ENCODE measurements around the gene KCNQ5.

Gene KCNQ5

DNA sequence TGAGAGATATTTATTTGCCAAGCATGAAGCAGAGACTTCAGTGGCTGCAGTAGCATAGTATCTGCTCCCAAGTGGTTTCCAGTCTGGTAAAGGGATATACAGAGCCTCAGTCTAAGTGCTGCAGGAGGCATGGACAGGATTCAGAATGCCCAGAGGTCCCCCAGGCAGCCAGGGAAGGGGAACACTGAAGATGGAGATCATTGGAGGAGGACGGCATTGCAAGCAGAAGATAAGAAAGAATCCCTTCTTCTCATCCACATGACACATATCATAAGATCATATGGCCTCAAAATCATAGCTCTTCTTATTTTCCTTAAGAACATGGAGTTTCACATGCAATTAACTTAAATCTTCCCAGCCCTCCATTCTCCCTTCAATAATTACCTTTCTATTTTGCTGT, 136.1 kb downstream of the KCNQ5 start:
- Histone ChIP-seq H2AFZ (ENCODE audit: low read depth) (no peak overlapping the region), H3K4me3 (IDR thresholded peaks at IDR 0.05; ENCODE audit: insufficient read depth, low read depth, low read length) (no peak overlapping the region), H4K20me1 (ENCODE audit: insufficient read depth) (peaks cover 6% of the 10 kb centered on the region; the same call in 1 of the 2 replicates), H3K79me2 (ENCODE audit: insufficient read depth, low read depth) (peaks cover 4% of the 10 kb centered on the region; the same call in 1 of the 2 replicates), H3K36me3 (ENCODE audit: insufficient read depth) (no peaks in the 10 kb centered on the region), H3K4me2 (no peak overlapping the region), H3K27ac (no peak overlapping the region), H3K4me1 (ENCODE audit: low read depth, poor library complexity, severe bottlenecking) (peaks cover 16% of the 10 kb centered on the region), H3K9ac (no peak overlapping the region), H3K27me3 (ENCODE audit: insufficient read depth, low read depth) (no peaks in the 10 kb centered on the region)
- TF ChIP-seq, protein P1, sequence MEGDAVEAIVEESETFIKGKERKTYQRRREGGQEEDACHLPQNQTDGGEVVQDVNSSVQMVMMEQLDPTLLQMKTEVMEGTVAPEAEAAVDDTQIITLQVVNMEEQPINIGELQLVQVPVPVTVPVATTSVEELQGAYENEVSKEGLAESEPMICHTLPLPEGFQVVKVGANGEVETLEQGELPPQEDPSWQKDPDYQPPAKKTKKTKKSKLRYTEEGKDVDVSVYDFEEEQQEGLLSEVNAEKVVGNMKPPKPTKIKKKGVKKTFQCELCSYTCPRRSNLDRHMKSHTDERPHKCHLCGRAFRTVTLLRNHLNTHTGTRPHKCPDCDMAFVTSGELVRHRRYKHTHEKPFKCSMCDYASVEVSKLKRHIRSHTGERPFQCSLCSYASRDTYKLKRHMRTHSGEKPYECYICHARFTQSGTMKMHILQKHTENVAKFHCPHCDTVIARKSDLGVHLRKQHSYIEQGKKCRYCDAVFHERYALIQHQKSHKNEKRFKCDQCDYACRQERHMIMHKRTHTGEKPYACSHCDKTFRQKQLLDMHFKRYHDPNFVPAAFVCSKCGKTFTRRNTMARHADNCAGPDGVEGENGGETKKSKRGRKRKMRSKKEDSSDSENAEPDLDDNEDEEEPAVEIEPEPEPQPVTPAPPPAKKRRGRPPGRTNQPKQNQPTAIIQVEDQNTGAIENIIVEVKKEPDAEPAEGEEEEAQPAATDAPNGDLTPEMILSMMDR (conservative IDR thresholded peaks at IDR 0.05; ENCODE audit: low read depth, low read length), result no peak

DNA sequence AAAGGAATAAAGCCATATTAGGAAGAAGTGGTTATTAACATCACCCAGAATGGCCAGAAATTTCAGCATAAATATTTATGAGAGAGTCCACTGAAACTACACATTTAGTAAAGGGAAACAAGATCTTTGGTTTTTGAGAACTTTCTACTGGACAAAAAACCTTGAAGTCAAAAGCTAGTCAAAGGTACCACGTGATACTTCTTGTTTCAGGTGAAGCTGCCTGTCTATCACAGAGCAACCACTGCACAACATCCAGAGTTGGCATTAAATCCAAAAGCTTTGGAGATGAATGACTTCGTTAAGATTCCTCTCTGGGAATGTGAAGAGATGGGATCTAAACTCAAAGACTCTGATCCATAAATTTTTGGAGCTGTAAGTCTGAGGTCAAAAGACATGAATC, 137.0 kb downstream of the KCNQ5 start:
- H3K36me3 ChIP-seq (ENCODE audit: insufficient read depth), result no peaks in the 10 kb centered on the region
- peaks cover 6% of the 10 kb centered on the region; the same call in 1 of the 2 replicates for H4K20me1 ChIP-seq (ENCODE audit: insufficient read depth)
- H3K27me3 ChIP-seq (ENCODE audit: insufficient read depth, low read depth), result no peaks in the 10 kb centered on the region
- no peak overlapping the region for H3K4me3 ChIP-seq (IDR thresholded peaks at IDR 0.05; ENCODE audit: insufficient read depth, low read depth, low read length)
- H3K4me2 ChIP-seq, result no peak overlapping the region
- H3K4me1 ChIP-seq (ENCODE audit: low read depth, poor library complexity, severe bottlenecking), result peaks cover 16% of the 10 kb centered on the region
- H2AFZ ChIP-seq (ENCODE audit: low read depth), result no peak overlapping the region
- no peak overlapping the region for H3K9ac ChIP-seq
- TF ChIP-seq, protein P1 (conservative IDR thresholded peaks at IDR 0.05; ENCODE audit: low read depth, low read length), result no peak
- H3K27ac ChIP-seq, result no peak overlapping the region
- peaks cover 4% of the 10 kb centered on the region; the same call in 1 of the 2 replicates for H3K79me2 ChIP-seq (ENCODE audit: insufficient read depth, low read depth)

DNA sequence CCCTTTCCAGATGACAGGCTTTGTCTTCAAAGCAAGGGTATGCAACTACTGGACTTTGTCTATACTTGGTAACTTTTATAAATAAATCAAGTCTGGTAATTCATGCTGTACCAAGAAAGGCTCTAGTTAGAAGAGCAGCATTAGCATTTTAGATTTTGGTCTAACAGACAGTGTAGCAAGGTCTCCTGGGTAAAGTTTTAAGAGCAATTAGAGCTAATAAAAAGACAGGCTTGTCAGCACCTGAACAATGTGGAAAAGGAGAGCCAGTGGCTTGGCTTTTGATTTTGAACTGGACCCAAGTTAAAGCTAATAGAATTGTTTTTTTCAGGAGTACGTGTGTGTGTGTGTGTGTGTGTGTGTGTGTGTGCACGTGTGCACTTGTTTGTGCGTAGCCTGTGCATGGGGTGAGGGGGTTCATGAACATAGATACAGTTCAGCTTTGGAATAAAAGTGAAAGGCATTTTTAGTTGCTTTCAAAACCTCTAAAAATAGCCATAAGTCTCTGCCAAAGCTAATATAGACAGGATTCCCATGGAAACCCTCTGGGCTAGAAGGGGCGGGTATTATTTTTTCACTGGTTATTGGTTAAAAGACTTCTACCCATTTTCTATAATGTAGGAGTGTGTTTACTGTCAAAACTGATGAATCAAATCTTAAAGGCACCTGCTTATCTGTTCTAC, 138.4 kb downstream of the KCNQ5 start:
- Histone ChIP-seq H3K4me2 (no peak overlapping the region), H3K4me1 (ENCODE audit: low read depth, poor library complexity, severe bottlenecking) (peaks cover 16% of the 10 kb centered on the region), H3K4me3 (IDR thresholded peaks at IDR 0.05; ENCODE audit: insufficient read depth, low read depth, low read length) (no peak overlapping the region), H4K20me1 (ENCODE audit: insufficient read depth) (no peaks in the 10 kb centered on the region), H3K27me3 (ENCODE audit: insufficient read depth, low read depth) (no peaks in the 10 kb centered on the region), H3K79me2 (ENCODE audit: insufficient read depth, low read depth) (peaks cover 4% of the 10 kb centered on the region; the same call in 1 of the 2 replicates), H3K27ac (no peak overlapping the region), H3K36me3 (ENCODE audit: insufficient read depth) (no peaks in the 10 kb centered on the region), H3K9ac (no peak overlapping the region), H2AFZ (ENCODE audit: low read depth) (no peak overlapping the region)
- TF ChIP-seq, protein P1 (conservative IDR thresholded peaks at IDR 0.05; ENCODE audit: low read depth, low read length), result no peak

DNA sequence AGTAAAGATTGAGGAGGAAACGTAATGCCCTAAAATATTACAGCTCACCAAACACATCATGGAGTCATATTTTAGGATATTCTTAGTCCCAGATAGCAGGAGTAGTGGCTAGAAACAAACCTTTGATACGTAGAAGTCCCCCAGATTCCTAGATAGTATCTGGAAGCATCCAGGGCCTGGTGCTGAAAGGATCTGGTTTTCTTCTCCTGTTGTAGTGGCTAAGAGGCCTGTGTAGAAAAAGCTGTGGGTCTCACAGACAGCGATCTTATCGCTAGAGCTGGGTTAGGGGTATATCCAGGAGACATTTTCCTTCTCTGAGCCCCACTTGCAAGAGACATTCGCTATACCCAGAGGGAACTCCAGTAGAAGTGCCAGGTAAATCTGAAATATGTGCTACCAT, 139.9 kb downstream of the KCNQ5 start:
- no peaks in the 10 kb centered on the region for H3K27me3 ChIP-seq (ENCODE audit: insufficient read depth, low read depth)

More for the DNA sequence above, 139.9 kb downstream of the KCNQ5 start:
- Histone ChIP-seq H3K4me1 (ENCODE audit: low read depth, poor library complexity, severe bottlenecking) (peaks cover 16% of the 10 kb centered on the region), H3K9ac (no peak overlapping the region), H3K79me2 (ENCODE audit: insufficient read depth, low read depth) (peaks cover 4% of the 10 kb centered on the region; the same call in 1 of the 2 replicates), H2AFZ (ENCODE audit: low read depth) (no peak overlapping the region), H4K20me1 (ENCODE audit: insufficient read depth) (no peaks in the 10 kb centered on the region), H3K4me2 (no peak overlapping the region), H3K4me3 (IDR thresholded peaks at IDR 0.05; ENCODE audit: insufficient read depth, low read depth, low read length) (no peak overlapping the region), H3K36me3 (ENCODE audit: insufficient read depth) (no peaks in the 10 kb centered on the region), H3K27ac (no peak overlapping the region)
- TF ChIP-seq, protein P1 (conservative IDR thresholded peaks at IDR 0.05; ENCODE audit: low read depth, low read length), result no peak
